GM18498 (cell line): ENCODE results near the gene MYLK.
"Not testable (repeated sequence)": the region's sequence is repeated elsewhere in the genome, so short reads cannot be mapped to it uniquely, and the experiment has no call there.

ENCODE experiments used
- ATAC-seq: cut with Tn5 transposase; IDR thresholded peaks from one replicate; pipeline ENCODE4 v1.9.1; 2021; ENCODE audit warnings: mild to moderate bottlenecking, moderate library complexity; ENCODE audit not compliant: unreplicated experiment

MYLK gene

GRCh38 chr3:123705488-123706285, 178.4 kb downstream of the MYLK start:
- ATAC-seq, result no peak

DNA sequence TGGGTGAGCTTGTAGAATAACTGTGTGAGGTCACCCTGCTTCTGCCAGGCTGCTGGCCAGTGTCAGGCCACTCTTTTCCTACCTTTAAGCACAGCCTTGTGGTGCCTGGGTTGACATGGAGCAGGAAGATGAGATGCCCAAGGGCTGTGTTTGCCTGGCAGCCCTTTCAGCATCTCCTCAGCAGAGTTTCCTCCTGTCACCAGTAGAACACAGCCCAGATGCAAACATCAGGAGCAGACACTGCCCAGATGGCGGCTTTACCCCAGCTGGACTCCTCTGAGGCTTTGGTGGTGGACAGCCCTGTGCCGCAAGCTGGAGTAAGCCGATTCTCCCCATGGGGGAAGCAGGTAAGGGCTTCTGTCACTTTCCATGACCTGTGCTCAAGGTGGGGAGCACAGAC, 180.5 kb downstream of the MYLK start:
- ATAC-seq, result not testable (repeated sequence)

GRCh38 chr3:123702720-123703119, 181.4 kb downstream of the MYLK start:
- ATAC-seq, result no peak

DNA sequence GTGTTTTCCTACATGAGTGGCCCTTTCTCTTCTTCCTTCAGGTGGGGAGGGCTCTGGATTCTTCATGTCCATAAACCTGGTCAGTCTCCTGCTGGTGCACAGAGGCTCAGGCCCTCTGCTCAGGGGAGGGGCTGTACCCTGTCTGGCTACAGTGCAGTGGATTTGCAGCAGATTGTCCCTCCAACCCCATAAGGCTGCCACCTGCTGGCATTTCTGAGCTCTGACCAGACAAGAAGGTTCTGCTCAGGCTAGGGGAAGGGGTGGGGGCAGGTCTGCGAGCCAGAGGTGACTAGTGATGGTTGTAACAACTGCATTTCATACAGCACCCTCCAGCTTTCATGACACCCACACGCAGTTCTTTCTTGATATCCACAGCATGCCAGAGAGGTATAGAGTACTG, 182.1 kb downstream of the MYLK start:
- not testable (repeated sequence) for ATAC-seq

GRCh38 chr3:123700791-123701722, 183.1 kb downstream of the MYLK start:
- ATAC-seq, result no peak

GRCh38 chr3:123698813-123699212, 185.3 kb downstream of the MYLK start:
- ATAC-seq, result no peak

- ATAC-seq, result no peak
Observed at GRCh38 chr3:123696808-123697207, 187.3 kb downstream of the MYLK start.

- no peak for ATAC-seq
Observed at GRCh38 chr3:123695731-123696640, 188.1 kb downstream of the MYLK start.

DNA sequence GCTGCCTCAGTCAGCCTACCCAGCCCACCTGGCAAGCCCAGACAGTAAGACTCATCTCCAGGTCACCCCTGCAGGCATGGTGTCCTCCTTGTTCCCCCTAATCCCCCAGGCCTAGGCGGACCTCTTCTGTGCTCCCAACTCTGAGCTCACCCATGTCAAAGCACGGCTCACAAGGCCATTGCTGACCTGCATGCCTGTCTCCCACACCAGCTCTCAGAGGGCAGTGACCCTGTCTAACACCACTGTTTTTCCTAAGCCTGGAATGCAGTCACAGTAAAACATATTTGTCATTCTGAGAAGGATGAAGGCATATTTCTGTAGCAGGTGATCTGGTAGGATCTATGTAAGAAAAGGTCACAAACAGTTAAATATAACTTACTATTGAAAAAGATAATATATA, 189.0 kb downstream of the MYLK start:
- no peak for ATAC-seq

DNA sequence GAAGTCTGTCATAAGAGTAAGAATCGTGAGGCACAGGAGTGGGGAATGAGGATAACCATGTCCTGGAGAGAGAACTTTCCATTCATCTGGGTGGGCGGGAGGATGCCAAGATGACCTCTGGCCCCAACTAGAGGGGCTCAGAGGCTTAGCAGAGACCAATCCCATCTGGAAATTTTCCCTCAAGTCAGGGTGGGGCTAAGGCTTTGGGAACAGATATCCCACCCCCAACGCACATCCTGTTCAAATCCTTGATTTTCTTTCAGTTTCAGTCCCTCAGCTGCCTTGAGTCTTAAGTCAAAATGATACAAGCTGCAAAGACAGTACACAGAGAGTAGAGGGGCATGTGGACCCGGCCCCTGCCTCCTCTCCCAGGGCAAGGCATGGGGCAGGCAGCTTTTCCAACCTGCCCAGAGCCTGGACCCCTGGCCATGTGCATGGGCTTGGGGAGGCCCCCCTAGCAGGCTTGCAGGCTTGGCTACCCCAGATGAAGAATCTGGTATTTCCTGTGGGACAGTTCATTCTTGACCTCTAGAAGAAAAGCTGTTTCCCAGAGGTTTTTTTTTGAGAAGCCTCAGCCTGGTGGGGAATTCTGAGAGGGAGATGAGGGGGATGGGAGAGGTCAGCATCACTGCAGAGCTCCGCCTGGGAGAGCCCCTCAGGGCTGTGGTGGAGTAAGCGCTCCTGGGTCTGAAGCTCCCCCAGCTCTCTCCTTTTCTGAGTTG, 189.6 kb downstream of the MYLK start:
- ATAC-seq, result no peak

GRCh38 chr3:123693584-123694190, 190.4 kb downstream of the MYLK start:
- no peak for ATAC-seq

GRCh38 chr3:123692671-123693070, 191.5 kb downstream of the MYLK start:
- ATAC-seq, result no peak

- ATAC-seq, result no peak
Observed at GRCh38 chr3:123692041-123692440, 192.1 kb downstream of the MYLK start.

DNA sequence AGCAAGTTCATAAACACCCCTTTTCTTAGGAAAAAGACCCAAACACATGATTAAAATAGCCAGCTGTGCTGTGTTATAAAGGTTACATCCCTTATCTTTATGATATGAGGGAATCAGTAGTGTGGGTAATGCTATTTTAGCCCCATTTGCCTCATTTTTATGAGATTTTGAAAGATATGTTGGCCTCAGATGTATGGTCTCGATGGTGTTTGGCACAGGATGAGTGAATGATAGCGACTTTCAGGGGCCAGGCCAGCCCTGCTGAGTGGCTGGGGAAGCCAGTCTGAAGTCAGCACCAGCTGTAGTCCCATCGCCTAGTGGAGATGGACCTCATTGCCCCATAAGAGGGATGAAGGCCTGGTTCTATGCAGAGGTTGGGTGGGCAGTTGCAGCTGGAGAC, 194.3 kb downstream of the MYLK start:
- ATAC-seq, result no peak

- ATAC-seq, result no peak
Observed at GRCh38 chr3:123688241-123688747, 195.8 kb downstream of the MYLK start.

GRCh38 chr3:123687286-123687685, 196.8 kb downstream of the MYLK start:
- ATAC-seq, result no peak

DNA sequence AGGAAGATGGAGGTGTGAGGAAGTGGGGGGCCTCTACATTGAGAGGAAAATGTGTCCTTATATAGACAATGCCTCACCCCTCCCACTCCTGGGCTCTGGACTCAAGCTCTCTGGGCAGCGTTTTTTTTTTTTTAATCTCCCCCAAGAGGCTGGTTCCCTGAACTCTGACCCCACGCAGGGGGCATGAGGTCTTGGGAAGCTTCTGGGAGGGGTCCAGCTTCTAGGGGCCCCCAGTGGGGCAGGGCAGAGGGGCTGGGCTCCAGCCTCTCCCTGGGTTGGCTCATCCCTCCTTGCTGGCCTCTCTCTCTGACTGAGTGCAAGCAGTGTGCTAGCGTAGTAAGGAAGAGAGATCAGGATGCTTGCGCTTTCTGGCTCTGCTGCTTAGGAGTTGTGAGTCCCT, 197.9 kb downstream of the MYLK start:
- ATAC-seq, result no peak

- no peak for ATAC-seq
Observed at GRCh38 chr3:123685780-123686179, 198.4 kb downstream of the MYLK start.

GRCh38 chr3:123684636-123685035, 199.5 kb downstream of the MYLK start:
- ATAC-seq, result no peak

GRCh38 chr3:123684209-123684608, 199.9 kb downstream of the MYLK start:
- no peak for ATAC-seq
